ENCODE measurements around the gene OR10X1.

- TF ChIP-seq, protein P1, sequence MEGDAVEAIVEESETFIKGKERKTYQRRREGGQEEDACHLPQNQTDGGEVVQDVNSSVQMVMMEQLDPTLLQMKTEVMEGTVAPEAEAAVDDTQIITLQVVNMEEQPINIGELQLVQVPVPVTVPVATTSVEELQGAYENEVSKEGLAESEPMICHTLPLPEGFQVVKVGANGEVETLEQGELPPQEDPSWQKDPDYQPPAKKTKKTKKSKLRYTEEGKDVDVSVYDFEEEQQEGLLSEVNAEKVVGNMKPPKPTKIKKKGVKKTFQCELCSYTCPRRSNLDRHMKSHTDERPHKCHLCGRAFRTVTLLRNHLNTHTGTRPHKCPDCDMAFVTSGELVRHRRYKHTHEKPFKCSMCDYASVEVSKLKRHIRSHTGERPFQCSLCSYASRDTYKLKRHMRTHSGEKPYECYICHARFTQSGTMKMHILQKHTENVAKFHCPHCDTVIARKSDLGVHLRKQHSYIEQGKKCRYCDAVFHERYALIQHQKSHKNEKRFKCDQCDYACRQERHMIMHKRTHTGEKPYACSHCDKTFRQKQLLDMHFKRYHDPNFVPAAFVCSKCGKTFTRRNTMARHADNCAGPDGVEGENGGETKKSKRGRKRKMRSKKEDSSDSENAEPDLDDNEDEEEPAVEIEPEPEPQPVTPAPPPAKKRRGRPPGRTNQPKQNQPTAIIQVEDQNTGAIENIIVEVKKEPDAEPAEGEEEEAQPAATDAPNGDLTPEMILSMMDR (IDR thresholded peaks at IDR 0.05): no peak
- no peak for TF ChIP-seq EZH2 (IDR thresholded peaks at IDR 0.05; ENCODE audit: borderline replicate concordance, insufficient read depth, low read depth, low read length, poor library complexity, severe bottlenecking)
Observed at GRCh38 chr1:158572226-158572625, 7.5 kb downstream of the OR10X1 start.

All from B cell (primary cell).